ENCODE measurements around the gene ZNF791.

Gene ZNF791

DNA sequence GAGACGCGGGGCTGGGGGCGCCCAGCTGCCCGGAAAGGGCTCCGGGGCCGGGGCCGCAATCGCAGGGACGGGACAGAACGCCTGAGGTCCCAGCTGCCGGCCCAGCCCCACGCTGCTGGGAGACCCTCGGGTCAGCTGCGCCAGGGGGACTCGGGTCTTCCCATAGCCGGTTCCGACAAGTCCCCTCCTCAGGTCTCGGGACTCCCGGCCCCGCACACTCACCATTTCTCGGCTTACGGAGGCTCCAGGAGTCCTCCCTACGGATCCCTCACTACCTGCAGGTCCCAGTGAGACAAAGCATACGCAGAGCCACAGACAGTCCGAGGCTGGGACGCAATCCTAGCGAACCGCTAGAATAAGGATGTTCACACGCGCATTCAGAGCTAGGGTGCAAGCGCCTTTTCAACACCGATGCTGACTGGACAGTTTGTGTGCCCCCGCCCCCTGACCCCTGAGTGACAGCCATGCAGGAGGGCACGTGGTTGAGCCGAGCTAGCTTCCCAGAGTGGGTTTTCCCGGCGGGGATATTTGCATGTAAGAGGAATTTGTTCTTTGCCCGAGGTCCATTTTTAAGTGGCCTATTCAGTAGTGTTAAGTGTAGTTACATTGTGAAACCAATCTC, 13.7 kb upstream of the ZNF791 start:
- Histone ChIP-seq H3K4me3 (ENCODE audit: low read depth, low read length) (no peak overlapping the region), H3K4me2 (ENCODE audit: low read length) (no peak overlapping the region), H3K79me2 (peaks cover 7% of the 10 kb centered on the region), H3K4me1 (no peaks in the 10 kb centered on the region), H3K27ac (no peak overlapping the region), H2AFZ (no peak overlapping the region), H3K9me3 (ENCODE audit: control insufficient read depth, low read length) (no peaks in the 10 kb centered on the region), H3K9ac (no peak overlapping the region), H3K36me3 (ENCODE audit: control insufficient read depth, insufficient read depth, low read length) (no peaks in the 10 kb centered on the region), H3K27me3 (ENCODE audit: control insufficient read depth, insufficient read depth, low read length) (no peaks in the 10 kb centered on the region)
- TF ChIP-seq, protein P1, sequence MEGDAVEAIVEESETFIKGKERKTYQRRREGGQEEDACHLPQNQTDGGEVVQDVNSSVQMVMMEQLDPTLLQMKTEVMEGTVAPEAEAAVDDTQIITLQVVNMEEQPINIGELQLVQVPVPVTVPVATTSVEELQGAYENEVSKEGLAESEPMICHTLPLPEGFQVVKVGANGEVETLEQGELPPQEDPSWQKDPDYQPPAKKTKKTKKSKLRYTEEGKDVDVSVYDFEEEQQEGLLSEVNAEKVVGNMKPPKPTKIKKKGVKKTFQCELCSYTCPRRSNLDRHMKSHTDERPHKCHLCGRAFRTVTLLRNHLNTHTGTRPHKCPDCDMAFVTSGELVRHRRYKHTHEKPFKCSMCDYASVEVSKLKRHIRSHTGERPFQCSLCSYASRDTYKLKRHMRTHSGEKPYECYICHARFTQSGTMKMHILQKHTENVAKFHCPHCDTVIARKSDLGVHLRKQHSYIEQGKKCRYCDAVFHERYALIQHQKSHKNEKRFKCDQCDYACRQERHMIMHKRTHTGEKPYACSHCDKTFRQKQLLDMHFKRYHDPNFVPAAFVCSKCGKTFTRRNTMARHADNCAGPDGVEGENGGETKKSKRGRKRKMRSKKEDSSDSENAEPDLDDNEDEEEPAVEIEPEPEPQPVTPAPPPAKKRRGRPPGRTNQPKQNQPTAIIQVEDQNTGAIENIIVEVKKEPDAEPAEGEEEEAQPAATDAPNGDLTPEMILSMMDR (IDR thresholded peaks at IDR 0.05) = no peak

DNA sequence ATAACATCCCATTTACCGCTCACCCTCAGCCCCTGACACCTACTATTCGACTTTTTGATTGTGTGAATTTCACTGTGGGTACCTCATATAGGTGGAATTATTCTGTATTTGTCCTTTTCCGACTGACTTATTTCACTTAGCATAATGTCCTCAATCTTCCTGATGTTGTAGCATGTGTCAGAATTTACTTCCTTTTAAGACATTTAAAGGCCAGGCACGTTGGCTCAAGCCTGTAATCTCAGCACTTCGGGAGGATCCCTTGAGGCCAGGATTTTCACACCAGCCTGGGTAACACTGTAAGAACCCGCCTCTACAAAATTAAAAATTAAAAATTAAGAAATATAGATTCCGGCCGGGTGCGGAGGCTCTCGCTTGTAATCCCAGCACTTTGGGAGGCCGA, 13.1 kb upstream of the ZNF791 start:
- H3K4me3 ChIP-seq (ENCODE audit: low read depth, low read length) = no peak overlapping the region

DNA sequence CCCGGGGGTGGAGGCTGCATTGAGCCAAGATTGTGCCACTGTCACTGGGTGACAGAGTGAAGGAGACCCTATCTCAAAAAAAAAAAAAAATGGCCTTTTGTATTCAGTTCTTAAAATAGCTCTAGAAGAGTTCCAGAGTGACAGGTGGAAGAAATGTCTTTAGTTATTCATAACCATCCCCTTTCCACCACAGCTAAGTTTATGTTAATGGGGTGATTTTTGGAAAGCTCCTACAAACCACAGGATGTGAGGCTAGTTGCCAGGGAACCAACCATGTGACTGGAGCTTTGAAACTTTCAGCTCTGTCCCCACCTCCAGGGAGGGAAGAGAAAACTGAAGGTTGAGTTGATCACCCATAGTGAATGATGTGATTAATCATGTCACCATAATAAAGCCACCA, 7.0 kb upstream of the ZNF791 start:
- Histone ChIP-seq H3K9me3 (ENCODE audit: control insufficient read depth, low read length) (no peaks in the 10 kb centered on the region), H3K27me3 (ENCODE audit: control insufficient read depth, insufficient read depth, low read length) (no peaks in the 10 kb centered on the region)

More for the DNA sequence above, 13.1 kb upstream of the ZNF791 start:
- H3K27me3 ChIP-seq (ENCODE audit: control insufficient read depth, insufficient read depth, low read length) = no peaks in the 10 kb centered on the region
- H3K27ac ChIP-seq = no peak overlapping the region
- H3K9ac ChIP-seq = no peak overlapping the region
- no peaks in the 10 kb centered on the region for H3K9me3 ChIP-seq (ENCODE audit: control insufficient read depth, low read length)
- H3K79me2 ChIP-seq = peaks cover 7% of the 10 kb centered on the region
- H3K36me3 ChIP-seq (ENCODE audit: control insufficient read depth, insufficient read depth, low read length) = no peaks in the 10 kb centered on the region
- H3K4me2 ChIP-seq (ENCODE audit: low read length) = no peak overlapping the region
- TF ChIP-seq, protein P1 (IDR thresholded peaks at IDR 0.05) = no peak
- H3K4me1 ChIP-seq = no peaks in the 10 kb centered on the region
- H2AFZ ChIP-seq = no peak overlapping the region

DNA sequence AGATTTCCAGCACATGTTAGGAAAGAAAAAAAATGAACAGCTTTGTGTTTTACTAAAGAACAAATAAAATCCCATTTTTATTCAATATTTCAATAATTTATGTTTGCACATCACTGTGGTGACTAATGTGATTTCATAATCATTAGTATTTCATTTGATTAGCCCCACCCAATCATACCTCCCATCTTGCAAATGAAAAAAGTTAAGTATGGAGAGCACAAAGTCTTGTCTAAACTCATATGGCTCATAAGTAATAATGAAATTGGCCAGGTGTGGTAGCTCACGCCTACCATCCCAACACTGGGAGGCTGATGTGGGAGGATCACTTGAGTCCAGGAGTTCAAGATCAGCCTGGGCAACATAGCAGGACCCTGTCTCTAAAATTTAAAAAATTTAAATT, 3.9 kb upstream of the ZNF791 start:
- no peak overlapping the region for H3K4me2 ChIP-seq (ENCODE audit: low read length)
- H3K36me3 ChIP-seq (ENCODE audit: control insufficient read depth, insufficient read depth, low read length) = no peaks in the 10 kb centered on the region
- no peak overlapping the region for H3K4me3 ChIP-seq (ENCODE audit: low read depth, low read length)
- no peak overlapping the region for H3K9ac ChIP-seq
- H3K79me2 ChIP-seq = peaks cover 9% of the 10 kb centered on the region
- H3K4me1 ChIP-seq = no peaks in the 10 kb centered on the region
- no peaks in the 10 kb centered on the region for H3K27me3 ChIP-seq (ENCODE audit: control insufficient read depth, insufficient read depth, low read length)
- no peaks in the 10 kb centered on the region for H3K9me3 ChIP-seq (ENCODE audit: control insufficient read depth, low read length)
- no peak overlapping the region for H3K27ac ChIP-seq
- no peak overlapping the region for H2AFZ ChIP-seq
- TF ChIP-seq, protein P1 (IDR thresholded peaks at IDR 0.05) = no peak

More for the DNA sequence above, 7.0 kb upstream of the ZNF791 start:
- H3K36me3 ChIP-seq (ENCODE audit: control insufficient read depth, insufficient read depth, low read length) = no peaks in the 10 kb centered on the region
- no peak overlapping the region for H3K9ac ChIP-seq
- H3K4me3 ChIP-seq (ENCODE audit: low read depth, low read length) = no peak overlapping the region
- H2AFZ ChIP-seq = no peak overlapping the region
- peaks cover 3% of the 10 kb centered on the region for H3K79me2 ChIP-seq
- no peaks in the 10 kb centered on the region for H3K4me1 ChIP-seq
- no peak overlapping the region for H3K4me2 ChIP-seq (ENCODE audit: low read length)
- TF ChIP-seq, protein P1 (IDR thresholded peaks at IDR 0.05) = no peak
- no peak overlapping the region for H3K27ac ChIP-seq

DNA sequence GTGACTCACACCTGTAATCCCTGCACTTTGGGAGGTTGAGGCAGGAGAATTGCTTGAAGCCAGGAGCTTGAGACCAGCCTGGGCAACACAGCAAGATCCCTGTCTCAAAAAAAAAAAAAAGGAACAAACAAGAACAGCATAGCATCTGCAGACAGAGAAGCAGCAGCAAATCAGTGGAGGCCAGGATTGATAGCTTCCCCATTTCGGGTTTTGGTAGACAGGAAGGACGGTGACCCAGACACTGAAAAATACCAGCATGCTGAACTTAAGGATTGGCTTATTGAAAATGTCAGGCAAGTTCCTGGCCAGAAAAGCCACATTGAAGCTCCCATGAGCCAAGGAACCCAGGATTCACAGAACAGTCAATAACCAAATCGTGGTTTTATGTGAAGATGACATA, 3.1 kb upstream of the ZNF791 start:
- Histone ChIP-seq H3K9me3 (ENCODE audit: control insufficient read depth, low read length) (no peaks in the 10 kb centered on the region), H3K4me3 (ENCODE audit: low read depth, low read length) (no peak overlapping the region), H3K4me2 (ENCODE audit: low read length) (no peak overlapping the region), H3K79me2 (peaks cover 11% of the 10 kb centered on the region), H2AFZ (no peak overlapping the region), H3K27ac (no peak overlapping the region), H3K36me3 (ENCODE audit: control insufficient read depth, insufficient read depth, low read length) (no peaks in the 10 kb centered on the region), H3K27me3 (ENCODE audit: control insufficient read depth, insufficient read depth, low read length) (no peaks in the 10 kb centered on the region), H3K4me1 (no peaks in the 10 kb centered on the region), H3K9ac (no peak overlapping the region)
- TF ChIP-seq, protein P1 (IDR thresholded peaks at IDR 0.05) = no peak

Data from parathyroid adenoma (tissue), 2 donors.